Heart left ventricle (tissue), 16 donors: ENCODE measurements around the gene MPP3. TPM values are rescaled to one million over a fixed set of nuclear protein-coding genes. Genes with fewer than 3 reads are reported as not detected.

Source experiments
- ATAC-seq, 4 donors: fragments of 200-7000 bp; cut with Tn5 transposase; one replicate each; pipeline ENCODE4 v1.9.1; 2020 to 2022; ENCODE audit warnings: moderate library complexity in 4 of 4, mild to moderate bottlenecking in 3 of 4, moderate number of reproducible peaks in 1 of 4
- DNase-seq, 5 donors: peaks; one replicate each; pipeline ENCODE4 v3.0.0-alpha.2; 2020
- H3K27ac ChIP-seq, 12 donors: fragments of 200-600 bp; sonication (generic) in 4 of 12; one replicate each; pipeline versions ENCODE4 v1.5.0 to v1.8.0; 2016 to 2022; ENCODE audit warnings: mild to moderate bottlenecking in 2 of 12
- H3K27me3 ChIP-seq, 9 donors: fragments of 200-600 bp; sonication (generic) in 2 of 9; one replicate each; pipeline versions ENCODE4 v1.5.1 to v1.8.0; 2016 to 2022; ENCODE audit warnings: mild to moderate bottlenecking in 3 of 9
- H3K36me3 ChIP-seq, 9 donors: fragments of 200-600 bp; sonication (generic) in 2 of 9; one replicate each; pipeline versions ENCODE4 v1.5.0 to v1.8.0; 2018 to 2022; ENCODE audit warnings: mild to moderate bottlenecking in 2 of 9
- H3K4me1 ChIP-seq, 12 donors: fragments of 200-600 bp; sonication (generic) in 4 of 12; one replicate each; pipeline versions ENCODE4 v1.5.0 to v1.8.0; 2016 to 2022; ENCODE audit warnings: mild to moderate bottlenecking in 3 of 12
- H3K4me3 ChIP-seq, 12 donors: fragments of 200-600 bp; sonication (generic) in 4 of 12; one replicate each; pipeline versions ENCODE4 v1.5.0 to v1.8.0; 2017 to 2022; ENCODE audit warnings: mild to moderate bottlenecking in 9 of 12, moderate library complexity in 4 of 12
- H3K9me3 ChIP-seq, 12 donors: fragments of 200-600 bp; sonication (generic) in 4 of 12; one replicate each; pipeline versions ENCODE4 v1.5.0 to v1.8.0; 2016 to 2022; ENCODE audit warnings: mild to moderate bottlenecking in 1 of 12
- POLR2A ChIP-seq, 2 donors: fragments of 450-650 bp; IDR thresholded peaks; one replicate each; pipeline ENCODE4 v1.6.1; 2017; ENCODE audit warnings: antibody characterized with exemption in 2 of 2, mild to moderate bottlenecking in 2 of 2, moderate library complexity in 2 of 2
- WGBS, 4 donors: extraction: QIAGEN DNeasy Blood & Tissue Kit in 2 of 4; methylation state at CpG; one replicate each; pipeline versions ENCODE4 v1.1.5 to v1.1.7; 2013 to 2018; 5-methylcytosine and 5-hydroxymethylcytosine counted together
- intact Hi-C, 10 donors: fragments of 100-400 bp; cut with DNase I; formaldehyde crosslinking; loops; one replicate each; pipeline versions ENCODE4 v1.11.1 to v1.14.2; 2022
- polyA plus RNA-seq, 2 donors: library from polyadenylated mRNA; stranded (reverse); fragments of 200-250 nt; gene quantifications; one replicate each; pipeline ENCODE4 v1.2.3, GENCODE V29; 2013
- total RNA-seq, 9 donors: library from RNA; depleted of rRNA in 2 of 9; stranded (reverse); fragments of >200 nt in 2 of 9; fragmentation: NEBNext Ultra II Directional in 3 of 9; extraction: Animal tissue kit (Norgen Biotek cat#: 25700) in 3 of 9; gene quantifications; one replicate each; pipeline versions ENCODE4 v1.1.0 to v1.2.4, GENCODE V29; 2016 to 2023
- TF ChIP-seq, protein P1 (sequence below), 12 donors: fragments of 200-600 bp; sonication (generic) in 4 of 12; IDR thresholded peaks; one replicate each; pipeline versions ENCODE4 v1.5.0 to v1.8.0; 2018 to 2022; ENCODE audit warnings: antibody characterized with exemption in 12 of 12, mild to moderate bottlenecking in 5 of 12
- donor health status: ischemic (EF 13 %, LVEDD 7.1; RV severe dilation, severe dysfunction).
- donor health status: healthy with polysubstance abuse.
- donor health status: DM: no; HTN: yes; CAD: no.
- donor health status: DM: no; HTN: no; CAD: no.
- donor health status: ischemic (EF 25% LVEDD 6.9; RV normal size, moderate dysfunction).
- donor health status: ischemic (EF 25% LVEDD 5.7; RV mildly dilated, moderate dysfunction).
- donor health status: healthy.
- donor health status: DM: yes; HTN: yes; CAD: no.
- donor health status: ischemic (EF 35%, LVEDD 5.7; RV mildly dilated, moderate dysfunction).
- donor health status: nonischemic (EF 11% LVEDD 7.7; RV severe dilation, severe dysfunction).
- donor health status: DM: yes; HTN: yes; CAD: no.
- donor health status: PGD.
- donor health status: ischemic (EF 29% LVEDD 5.4; RV normal size, mild dysfunction).
- donor health status: nonischemic (EF 23%, LVEDD 6.1; RV moderate dilation, normal function).

Gene MPP3
- total and polyA plus RNA-seq, 11 donors: 13.8 to 70.2 (median 27.5) TPM

DNA sequence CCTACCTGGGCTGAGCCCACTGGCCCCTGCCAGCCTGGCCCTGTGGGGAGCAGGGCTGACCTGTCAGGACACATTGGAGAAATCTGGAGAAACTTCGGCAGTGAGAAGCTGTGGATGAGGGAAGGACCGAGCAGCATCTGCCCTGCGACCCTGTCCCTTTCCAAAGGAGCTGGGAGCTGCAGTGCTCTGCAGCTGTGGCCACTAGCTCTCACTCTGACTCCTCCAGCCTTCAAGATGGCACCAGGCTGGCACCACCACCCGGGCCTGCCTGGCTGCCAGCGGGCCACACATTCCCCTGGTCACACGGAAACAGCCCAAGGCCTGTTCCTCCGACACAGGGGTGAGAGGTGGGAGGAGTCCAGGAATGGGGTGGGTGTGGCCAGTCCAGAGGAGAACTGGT, 44.1 kb upstream of the MPP3 start:
- Histone ChIP-seq H3K4me3 (no peak overlapping the region), H3K4me1 (peaks cover 0 to 42% (median 9%) of the 10 kb centered on the region in 12 donors), H3K36me3 (peaks cover 0 to 27% (median 3%) of the 10 kb centered on the region in 9 donors), H3K9me3 (no peaks in the 10 kb centered on the region), H3K27me3 (no peaks in the 10 kb centered on the region), H3K27ac (peak overlapping the region in 1 of 12 donors; percentile 30)
- TF ChIP-seq, protein P1, sequence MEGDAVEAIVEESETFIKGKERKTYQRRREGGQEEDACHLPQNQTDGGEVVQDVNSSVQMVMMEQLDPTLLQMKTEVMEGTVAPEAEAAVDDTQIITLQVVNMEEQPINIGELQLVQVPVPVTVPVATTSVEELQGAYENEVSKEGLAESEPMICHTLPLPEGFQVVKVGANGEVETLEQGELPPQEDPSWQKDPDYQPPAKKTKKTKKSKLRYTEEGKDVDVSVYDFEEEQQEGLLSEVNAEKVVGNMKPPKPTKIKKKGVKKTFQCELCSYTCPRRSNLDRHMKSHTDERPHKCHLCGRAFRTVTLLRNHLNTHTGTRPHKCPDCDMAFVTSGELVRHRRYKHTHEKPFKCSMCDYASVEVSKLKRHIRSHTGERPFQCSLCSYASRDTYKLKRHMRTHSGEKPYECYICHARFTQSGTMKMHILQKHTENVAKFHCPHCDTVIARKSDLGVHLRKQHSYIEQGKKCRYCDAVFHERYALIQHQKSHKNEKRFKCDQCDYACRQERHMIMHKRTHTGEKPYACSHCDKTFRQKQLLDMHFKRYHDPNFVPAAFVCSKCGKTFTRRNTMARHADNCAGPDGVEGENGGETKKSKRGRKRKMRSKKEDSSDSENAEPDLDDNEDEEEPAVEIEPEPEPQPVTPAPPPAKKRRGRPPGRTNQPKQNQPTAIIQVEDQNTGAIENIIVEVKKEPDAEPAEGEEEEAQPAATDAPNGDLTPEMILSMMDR (IDR thresholded peaks at IDR 0.05): no peak
- no peak for TF ChIP-seq POLR2A (IDR thresholded peaks at IDR 0.05)
- intact Hi-C loops: loop anchor here in 1 of 10 donors (10.0 kb wide), 1 partner anchor 118 kb away; no protein-coding TSS in a partner anchor
- WGBS, 4 donors: 74 to 81% (median 78%) methylated on average over 6 to 7 of the region's 7 CpGs
- ATAC-seq (no peak), DNase-seq (no peak)

DNA sequence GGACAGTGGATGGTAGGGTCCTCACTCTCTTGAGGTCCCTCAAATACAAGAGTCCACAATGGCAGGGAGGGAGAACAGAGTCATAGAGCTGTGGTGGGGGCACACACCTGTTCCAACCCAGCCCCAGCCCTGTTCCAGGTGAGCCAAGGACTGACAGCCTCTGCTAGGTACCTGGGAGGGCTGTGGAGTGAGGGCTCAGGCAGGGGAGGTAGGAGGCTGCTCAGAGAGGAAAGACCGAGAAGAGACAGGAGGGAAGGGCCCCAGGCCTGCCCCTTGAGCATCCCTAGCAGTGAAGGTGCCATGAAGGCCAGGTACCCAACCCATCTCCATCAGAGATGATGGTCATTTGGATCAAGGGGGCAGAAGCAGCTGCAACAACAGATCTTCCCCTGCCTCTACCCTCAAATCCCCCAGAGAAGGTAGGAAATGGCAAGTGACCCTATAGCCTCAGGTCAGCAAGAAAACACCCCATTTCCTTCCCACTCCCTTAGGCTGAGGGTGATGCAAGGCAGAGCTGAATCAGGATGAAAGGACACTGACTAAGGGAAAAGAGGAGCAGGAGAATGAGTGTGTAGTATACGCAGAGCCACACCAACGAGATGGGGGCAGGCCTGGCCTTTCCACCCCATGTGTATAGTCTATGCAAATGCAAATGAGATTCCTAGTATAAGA, 42.7 kb upstream of the MPP3 start:
- peak overlapping the region in 2 of 12 donors; percentile 64 to 84 for H3K27ac ChIP-seq
- no peak for TF ChIP-seq POLR2A (IDR thresholded peaks at IDR 0.05)
- TF ChIP-seq, protein P1 (IDR thresholded peaks at IDR 0.05): no peak
- 86 to 95% (median 91%) methylated on average over 3 of the region's 3 CpGs for WGBS, 4 donors

GRCh38 chr17:43874293-43874692, 41.3 kb upstream of the MPP3 start:
- intact Hi-C loops: loop anchor here in 1 of 10 donors (10.0 kb wide), 1 partner anchor 121 kb away; no protein-coding TSS in a partner anchor
- Histone ChIP-seq H3K9me3 (no peaks in the 10 kb centered on the region), H3K36me3 (peaks cover 0 to 13% (median 0%) of the 10 kb centered on the region in 9 donors), H3K27me3 (no peaks in the 10 kb centered on the region), H3K27ac (peak overlapping the region in 11 of 12 donors; percentile 26 to 84 (median 61)), H3K4me3 (peak overlapping the region in 1 of 12 donors; percentile 47), H3K4me1 (peaks cover 0 to 48% (median 9%) of the 10 kb centered on the region in 12 donors)
- 34 to 52% (median 40%) methylated on average over 3 of the region's 3 CpGs for WGBS, 4 donors
- DNase-seq (peak in 4 of 5 donors; percentile 48 to 80 (median 68)), ATAC-seq (peak; percentile 41 to 65 (median 48))
- TF ChIP-seq POLR2A (IDR thresholded peaks at IDR 0.05): no peak
- TF ChIP-seq, protein P1 (IDR thresholded peaks at IDR 0.05): no peak

More for the DNA sequence above, 42.7 kb upstream of the MPP3 start:
- no peak overlapping the region for H3K4me3 ChIP-seq
- no peak for DNase-seq
- ATAC-seq: no peak
- intact Hi-C loops: loop anchor here in 1 of 10 donors (10.0 kb wide), 1 partner anchor 119 kb away; no protein-coding TSS in a partner anchor
- H3K36me3 ChIP-seq: peaks cover 0 to 15% (median 0%) of the 10 kb centered on the region in 9 donors
- peaks cover 0 to 48% (median 9%) of the 10 kb centered on the region in 12 donors for H3K4me1 ChIP-seq
- H3K9me3 ChIP-seq: no peaks in the 10 kb centered on the region
- H3K27me3 ChIP-seq: no peaks in the 10 kb centered on the region

DNA sequence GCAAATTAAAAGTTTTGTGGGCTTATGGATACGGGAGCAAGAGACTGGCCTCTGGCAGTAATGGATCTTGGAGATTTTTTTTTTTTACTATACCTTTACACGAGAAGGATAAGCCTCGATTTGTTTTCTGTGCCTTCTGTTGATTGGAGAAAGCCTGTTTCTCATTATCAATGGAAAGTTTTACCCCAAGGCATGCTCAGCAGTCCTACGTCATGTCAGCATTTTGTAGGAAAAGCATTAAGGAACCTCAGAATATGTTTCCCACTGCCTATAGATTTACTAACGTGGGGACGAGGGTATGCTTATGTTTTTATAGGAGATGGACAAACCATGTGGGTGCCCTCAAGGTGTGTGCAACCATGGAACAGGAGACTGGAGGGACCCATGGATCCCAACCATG, 40.9 kb upstream of the MPP3 start:
- Histone ChIP-seq H3K36me3 (peaks cover 0 to 13% (median 0%) of the 10 kb centered on the region in 9 donors), H3K9me3 (no peaks in the 10 kb centered on the region), H3K4me1 (peaks cover 0 to 45% (median 9%) of the 10 kb centered on the region in 12 donors), H3K27ac (peak overlapping the region in 11 of 12 donors; percentile 6 to 84 (median 61)), H3K4me3 (peak overlapping the region in 1 of 12 donors; percentile 47), H3K27me3 (no peaks in the 10 kb centered on the region)
- TF ChIP-seq POLR2A (IDR thresholded peaks at IDR 0.05): no peak
- TF ChIP-seq, protein P1 (IDR thresholded peaks at IDR 0.05): no peak
- intact Hi-C loops: loop anchor here in 1 of 10 donors (10.0 kb wide), 1 partner anchor 121 kb away; no protein-coding TSS in a partner anchor
- no peak for DNase-seq
- 67 to 73% (median 68%) methylated on average over 6 of the region's 6 CpGs for WGBS, 4 donors
- no peak for ATAC-seq
